Measurements from ENCODE around the gene PCSK5. TPM values are rescaled to one million over a fixed set of nuclear protein-coding genes. Genes with fewer than 3 reads are reported as not detected.

PCSK5 gene
- polyA plus RNA-seq, 3 donors: 4.8 to 13.0 (median 7.1) TPM

- H3K27me3 ChIP-seq (ENCODE audit: control insufficient read depth in 2 of 2, insufficient read depth in 2 of 2, low read length in 2 of 2): no peaks in the 10 kb centered on the region
- no peak overlapping the region for H3K27ac ChIP-seq (ENCODE audit: low read depth in 1 of 2, low read length in 2 of 2)
- H3K4me1 Mint-ChIP-seq: peaks cover 8% of the 10 kb centered on the region
- H3K27me3 Mint-ChIP-seq (ENCODE audit: low read depth in 3 of 3): peaks cover 0 to 2% (median 2%) of the 10 kb centered on the region in 3 donors
- peaks cover 45 to 49% of the 10 kb centered on the region in 2 donors for H3K36me3 Mint-ChIP-seq
- H3K4me1 ChIP-seq (ENCODE audit: control insufficient read depth in 1 of 2, insufficient read depth in 2 of 2, low read length in 2 of 2): no peaks in the 10 kb centered on the region
- H3K4me2 ChIP-seq (replicated peaks; ENCODE audit: extremely low read depth, low read length, poor library complexity, severe bottlenecking): no peak overlapping the region
- H3K4me3 ChIP-seq (replicated peaks in 1 of 3; ENCODE audit: low read depth in 2 of 3, low read length in 3 of 3): no peak overlapping the region
- no peak for DNase-seq
- WGBS (ENCODE audit: insufficient coverage): 96% methylated on average over 6 of the region's 7 CpGs
- intact Hi-C loops (cut with micrococcal nuclease): no loop called here
- peaks cover 10% of the 10 kb centered on the region for H4K20me1 ChIP-seq (ENCODE audit: insufficient read depth, low read length)
- no peaks in the 10 kb centered on the region for H3K79me2 ChIP-seq (ENCODE audit: insufficient read depth, low read length)
- H3K9me3 Mint-ChIP-seq: peaks cover 0 to 1% (median 0%) of the 10 kb centered on the region in 7 donors
- H3K9ac ChIP-seq (ENCODE audit: insufficient read depth, low read length, poor library complexity, severe bottlenecking): no peak overlapping the region
- no peak overlapping the region for H2AFZ ChIP-seq (ENCODE audit: insufficient read depth, low read depth, low read length, poor library complexity, severe bottlenecking)
- H3K27ac Mint-ChIP-seq: no peak overlapping the region
- H3K4me3 Mint-ChIP-seq: no peak overlapping the region
- H3K9me3 ChIP-seq (replicated peaks in 1 of 2; ENCODE audit: control insufficient read depth in 1 of 2, insufficient read depth in 1 of 2, low read length in 2 of 2): no peaks in the 10 kb centered on the region
- peaks cover 7 to 43% of the 10 kb centered on the region in 2 donors for H3K36me3 ChIP-seq (replicated peaks in 1 of 2; ENCODE audit: control insufficient read depth in 1 of 2, insufficient read depth in 2 of 2, low read length in 2 of 2)
- no peak for TF ChIP-seq CTCF (IDR thresholded peaks at IDR 0.05)
These were observed 43.5 kb downstream of the PCSK5 start for GRCh38 chr9:75933982-75934381.

GRCh38 chr9:75935591-75935990 lies 45.1 kb downstream of the PCSK5 start:
- peaks cover 21% of the 10 kb centered on the region for H3K4me1 Mint-ChIP-seq
- H3K36me3 Mint-ChIP-seq: peaks cover 48 to 49% of the 10 kb centered on the region in 2 donors
- Histone ChIP-seq H3K27ac (ENCODE audit: low read depth in 1 of 2, low read length in 2 of 2) (no peak overlapping the region), H3K9ac (ENCODE audit: insufficient read depth, low read length, poor library complexity, severe bottlenecking) (no peak overlapping the region), H2AFZ (ENCODE audit: insufficient read depth, low read depth, low read length, poor library complexity, severe bottlenecking) (no peak overlapping the region), H3K4me1 (ENCODE audit: control insufficient read depth in 1 of 2, insufficient read depth in 2 of 2, low read length in 2 of 2) (peaks cover 5 to 9% of the 10 kb centered on the region in 2 donors), H3K4me2 (replicated peaks; ENCODE audit: extremely low read depth, low read length, poor library complexity, severe bottlenecking) (no peak overlapping the region), H3K36me3 (replicated peaks in 1 of 2; ENCODE audit: control insufficient read depth in 1 of 2, insufficient read depth in 2 of 2, low read length in 2 of 2) (peaks cover 7 to 43% of the 10 kb centered on the region in 2 donors), H3K27me3 (ENCODE audit: control insufficient read depth in 2 of 2, insufficient read depth in 2 of 2, low read length in 2 of 2) (no peaks in the 10 kb centered on the region), H4K20me1 (ENCODE audit: insufficient read depth, low read length) (peaks cover 11% of the 10 kb centered on the region), H3K4me3 (replicated peaks in 1 of 3; ENCODE audit: low read depth in 2 of 3, low read length in 3 of 3) (no peak overlapping the region), H3K79me2 (ENCODE audit: insufficient read depth, low read length) (no peaks in the 10 kb centered on the region), H3K9me3 (replicated peaks in 1 of 2; ENCODE audit: control insufficient read depth in 1 of 2, insufficient read depth in 1 of 2, low read length in 2 of 2) (no peaks in the 10 kb centered on the region)
- no peak for DNase-seq
- no CpG with 5 or more reads among the region's 2 CpGs for WGBS (ENCODE audit: insufficient coverage)
- H3K4me3 Mint-ChIP-seq: no peak overlapping the region
- H3K27me3 Mint-ChIP-seq (ENCODE audit: low read depth in 3 of 3): peaks cover 0 to 2% (median 0%) of the 10 kb centered on the region in 3 donors
- H3K9me3 Mint-ChIP-seq: no peaks in the 10 kb centered on the region
- H3K27ac Mint-ChIP-seq: no peak overlapping the region
- TF ChIP-seq CTCF (IDR thresholded peaks at IDR 0.05): no peak
- intact Hi-C loops (cut with micrococcal nuclease): no loop called here
